ENCODE results near the gene GLUD1. TPM values are rescaled to one million over a fixed set of nuclear protein-coding genes. Genes with fewer than 3 reads are reported as not detected.

Gene GLUD1
- total RNA-seq, 1 experiment from 2014 or later = 67.9 TPM

DNA sequence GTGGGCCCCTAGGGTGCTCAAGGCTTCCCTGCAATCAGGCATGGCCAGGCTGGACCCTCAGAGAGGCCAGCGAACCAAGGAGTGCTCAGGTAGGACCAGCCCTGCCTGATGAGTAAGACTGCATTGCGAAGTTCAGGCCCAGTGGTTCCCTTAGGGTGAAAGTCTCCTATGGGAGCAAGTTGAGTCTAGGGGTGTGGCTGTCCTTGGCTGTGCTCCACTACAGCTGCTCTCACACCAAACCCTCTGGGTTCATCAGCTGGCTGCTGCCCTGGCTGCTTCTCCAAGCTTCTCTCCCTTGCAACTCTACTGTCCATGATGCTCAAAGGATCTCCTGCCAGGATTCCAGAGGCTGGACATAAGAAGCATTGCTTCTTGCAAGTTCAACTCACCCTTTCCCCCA, 55.9 kb downstream of the GLUD1 start:
- Histone ChIP-seq H3F3A (ENCODE audit: low read length, unreplicated experiment) (no peaks in the 10 kb centered on the region), H3K79me2 (ENCODE audit: low read length) (no peaks in the 10 kb centered on the region), H3K9me3 (ENCODE audit: low read length) (no peaks in the 10 kb centered on the region), H3K4me1 (ENCODE audit: insufficient read depth, low read length) (0 out of 2 replicates have a peak, but pooled peaks cover 10% of the 10 kb centered on the region), H3K4me2 (ENCODE audit: low read length) (no peak overlapping the region), H3K27me3 (ENCODE audit: low read length) (no peaks in the 10 kb centered on the region), H2AFZ (ENCODE audit: low read length) (no peak overlapping the region), H3K9me2 (replicated peaks; ENCODE audit: low read length) (no peaks in the 10 kb centered on the region), H3K4me3 (ENCODE audit: low read length) (no peak overlapping the region), H4K20me1 (ENCODE audit: low read length) (no peaks in the 10 kb centered on the region), H3K36me3 (ENCODE audit: low read depth, low read length) (no peaks in the 10 kb centered on the region), H3K9ac (ENCODE audit: low read length) (no peak overlapping the region), H3K27ac (ENCODE audit: low read length) (no peak overlapping the region)
- DNase-seq (peak; percentile 15), ATAC-seq (peak; percentile 33; the same call in 1 of the 2 replicates)
- ChIA-PET CTCF (no interaction called here), POLR2A (ENCODE audit: unreplicated experiment) (no interaction called here)
- no TSS peak for BruUV-seq (replicated peaks)
- intact Hi-C loops (cut with micrococcal nuclease) = no loop called here
- TF ChIP-seq EZH2 (IDR thresholded peaks at IDR 0.05; ENCODE audit: low read length, unreplicated experiment) = no peak
- TF ChIP-seq EZH2phosphoT487 (IDR thresholded peaks at IDR 0.05; ENCODE audit: borderline replicate concordance, low read length) = no peak
- no peak for TF ChIP-seq CTCF (conservative IDR thresholded peaks at IDR 0.05; ENCODE audit: low read depth, low read length)

GRCh38 chr10:87038286-87038717, 56.3 kb downstream of the GLUD1 start:
- ATAC-seq = no peak; the same call in 1 of the 2 replicates
- ChIA-PET CTCF (no interaction called here), POLR2A (ENCODE audit: unreplicated experiment) (no interaction called here)
- no peaks in the 10 kb centered on the region for H3K9me2 ChIP-seq (replicated peaks; ENCODE audit: low read length)
- no peak overlapping the region for H2AFZ ChIP-seq (ENCODE audit: low read length)
- no peaks in the 10 kb centered on the region for H4K20me1 ChIP-seq (ENCODE audit: low read length)
- intact Hi-C loops (cut with micrococcal nuclease) = no loop called here
- BruUV-seq (replicated peaks) = no TSS peak
- H3K27ac ChIP-seq (ENCODE audit: low read length) = no peak overlapping the region
- H3K27me3 ChIP-seq (ENCODE audit: low read length) = no peaks in the 10 kb centered on the region
- H3F3A ChIP-seq (ENCODE audit: low read length, unreplicated experiment) = no peaks in the 10 kb centered on the region
- H3K79me2 ChIP-seq (ENCODE audit: low read length) = no peaks in the 10 kb centered on the region
- no peaks in the 10 kb centered on the region for H3K36me3 ChIP-seq (ENCODE audit: low read depth, low read length)
- 0 out of 2 replicates have a peak, but pooled peaks cover 10% of the 10 kb centered on the region for H3K4me1 ChIP-seq (ENCODE audit: insufficient read depth, low read length)
- no peaks in the 10 kb centered on the region for H3K9me3 ChIP-seq (ENCODE audit: low read length)
- DNase-seq = peak; percentile 35
- no peak overlapping the region for H3K4me3 ChIP-seq (ENCODE audit: low read length)
- TF ChIP-seq EZH2phosphoT487 (IDR thresholded peaks at IDR 0.05; ENCODE audit: borderline replicate concordance, low read length) (no peak), CTCF (conservative IDR thresholded peaks at IDR 0.05; ENCODE audit: low read depth, low read length) (no peak), EZH2 (IDR thresholded peaks at IDR 0.05; ENCODE audit: low read length, unreplicated experiment) (no peak)
- H3K4me2 ChIP-seq (ENCODE audit: low read length) = no peak overlapping the region
- no peak overlapping the region for H3K9ac ChIP-seq (ENCODE audit: low read length)

DNA sequence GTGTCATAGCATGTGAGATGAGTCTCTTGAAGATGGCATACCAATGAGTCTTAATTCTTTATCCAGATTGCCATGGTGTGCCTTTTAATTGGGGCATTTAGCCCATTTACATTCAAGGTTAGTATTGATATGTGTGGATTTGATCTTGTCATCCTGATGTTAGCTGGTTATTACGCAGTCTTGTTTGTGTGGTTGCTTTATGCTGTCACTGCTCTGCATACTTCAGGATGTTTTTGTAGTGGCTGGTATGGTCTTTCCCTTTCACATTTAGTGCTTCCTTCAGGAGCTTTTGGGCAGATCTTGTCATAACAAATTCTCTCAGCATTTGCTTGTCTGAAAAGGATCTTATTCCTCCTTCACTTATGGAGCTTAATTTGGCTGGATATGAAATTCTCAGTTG, 58.0 kb downstream of the GLUD1 start:
- intact Hi-C loops (cut with micrococcal nuclease) = no loop called here
- H3K4me2 ChIP-seq (ENCODE audit: low read length) = no peak overlapping the region
- no peak overlapping the region for H2AFZ ChIP-seq (ENCODE audit: low read length)
- H4K20me1 ChIP-seq (ENCODE audit: low read length) = no peaks in the 10 kb centered on the region
- no peak overlapping the region for H3K27ac ChIP-seq (ENCODE audit: low read length)
- no peaks in the 10 kb centered on the region for H3K27me3 ChIP-seq (ENCODE audit: low read length)
- H3K4me1 ChIP-seq (ENCODE audit: insufficient read depth, low read length) = 0 out of 2 replicates have a peak, but pooled peaks cover 10% of the 10 kb centered on the region
- H3K36me3 ChIP-seq (ENCODE audit: low read depth, low read length) = no peaks in the 10 kb centered on the region
- DNase-seq = no peak
- BruUV-seq (replicated peaks) = no TSS peak
- H3F3A ChIP-seq (ENCODE audit: low read length, unreplicated experiment) = no peaks in the 10 kb centered on the region
- POLR2A ChIA-PET (ENCODE audit: unreplicated experiment) = no interaction called here
- H3K9me3 ChIP-seq (ENCODE audit: low read length) = no peaks in the 10 kb centered on the region
- ATAC-seq = no peak
- H3K79me2 ChIP-seq (ENCODE audit: low read length) = no peaks in the 10 kb centered on the region
- CTCF ChIA-PET = no interaction called here
- H3K9ac ChIP-seq (ENCODE audit: low read length) = no peak overlapping the region
- TF ChIP-seq CTCF (conservative IDR thresholded peaks at IDR 0.05; ENCODE audit: low read depth, low read length) (no peak), EZH2phosphoT487 (IDR thresholded peaks at IDR 0.05; ENCODE audit: borderline replicate concordance, low read length) (no peak), EZH2 (IDR thresholded peaks at IDR 0.05; ENCODE audit: low read length, unreplicated experiment) (no peak)
- no peak overlapping the region for H3K4me3 ChIP-seq (ENCODE audit: low read length)
- no peaks in the 10 kb centered on the region for H3K9me2 ChIP-seq (replicated peaks; ENCODE audit: low read length)
